Stimulated activated CD4-positive, alpha-beta T cell treated with anti-CD3 and anti-CD28 coated beads, Interleukin-1b, Interleukin-23, amount 100 ng/mL, for 4 hours (primary cell): ENCODE measurements around the gene OGFOD3.
A peak's percentile ranks its signal among the peaks of the same experiment; 100 is the strongest.
"Not testable (repeated sequence)": the region's sequence is repeated elsewhere in the genome, so short reads cannot be mapped to it uniquely, and the experiment has no call there.

Experiments used
- DNase-seq, 2 donors: peaks; one replicate each; pipeline ENCODE4 v3.0.0-alpha.2; 2020; ENCODE audit warnings: low read depth in 2 of 2

Gene OGFOD3

DNA sequence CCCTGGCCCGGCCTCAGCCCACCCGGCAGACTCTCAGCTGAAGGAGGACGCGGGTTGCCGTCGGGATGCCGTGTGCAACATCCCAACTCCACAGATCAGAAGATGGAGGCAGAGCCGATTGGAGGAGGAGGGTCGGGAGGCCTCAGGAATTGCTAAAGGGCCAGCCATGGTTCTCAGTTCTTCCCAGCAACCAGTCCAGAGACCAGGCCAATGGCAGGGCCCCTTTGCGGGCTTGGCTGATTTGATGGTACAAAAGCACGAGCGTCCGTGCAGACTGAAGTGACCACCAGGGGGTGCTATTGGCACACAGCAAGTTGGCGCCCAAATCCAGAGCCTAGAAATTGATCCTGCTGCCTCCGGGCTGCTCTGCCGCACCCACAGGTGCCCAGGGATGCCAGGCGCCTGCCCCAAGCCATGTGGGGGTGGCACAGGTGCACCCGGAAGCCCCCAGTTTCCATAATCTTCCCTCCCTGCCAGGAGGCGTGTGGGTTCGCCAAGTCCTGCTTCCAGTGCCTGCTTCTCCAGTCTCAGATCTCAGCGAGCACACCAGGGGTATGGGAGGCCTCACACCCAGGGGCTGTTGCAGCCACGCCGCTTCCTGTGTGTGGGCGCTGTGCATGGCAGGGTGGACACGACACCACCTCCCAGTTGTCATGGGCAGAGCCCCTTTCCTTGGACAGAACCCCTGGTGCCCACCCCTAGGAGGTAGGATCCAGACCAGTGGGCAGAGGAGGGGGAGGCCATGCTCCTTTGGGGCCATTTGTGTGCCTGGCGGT is 66.5 kb downstream of the OGFOD3 start:
- peak; percentile 65 to 86 for DNase-seq

DNA sequence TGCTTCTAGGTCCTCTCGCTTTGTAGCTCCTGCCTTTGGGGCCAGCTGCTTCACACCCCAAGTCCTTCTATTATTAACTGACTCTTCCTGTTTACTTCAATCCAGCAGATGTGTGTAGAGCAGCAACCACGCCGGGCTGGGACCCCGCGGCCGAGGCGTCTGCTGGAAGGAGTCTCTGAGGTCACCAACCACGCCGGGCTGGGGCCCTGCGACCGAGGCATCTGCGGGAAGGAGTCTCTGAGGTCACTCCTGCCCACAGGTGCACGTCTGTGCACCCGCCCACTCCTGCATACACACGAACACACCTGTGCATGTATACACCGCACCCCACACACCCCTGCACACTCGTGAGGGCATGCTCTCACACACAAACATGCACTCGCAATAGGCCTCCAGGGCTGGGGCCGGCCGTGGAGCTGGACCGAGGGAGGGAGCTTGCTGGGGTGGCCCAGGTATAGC is 67.1 kb downstream of the OGFOD3 start:
- DNase-seq = no peak

GRCh38 chr17:82350182-82351030 is 68.0 kb downstream of the OGFOD3 start:
- DNase-seq = peak; percentile 21 to 31

DNA sequence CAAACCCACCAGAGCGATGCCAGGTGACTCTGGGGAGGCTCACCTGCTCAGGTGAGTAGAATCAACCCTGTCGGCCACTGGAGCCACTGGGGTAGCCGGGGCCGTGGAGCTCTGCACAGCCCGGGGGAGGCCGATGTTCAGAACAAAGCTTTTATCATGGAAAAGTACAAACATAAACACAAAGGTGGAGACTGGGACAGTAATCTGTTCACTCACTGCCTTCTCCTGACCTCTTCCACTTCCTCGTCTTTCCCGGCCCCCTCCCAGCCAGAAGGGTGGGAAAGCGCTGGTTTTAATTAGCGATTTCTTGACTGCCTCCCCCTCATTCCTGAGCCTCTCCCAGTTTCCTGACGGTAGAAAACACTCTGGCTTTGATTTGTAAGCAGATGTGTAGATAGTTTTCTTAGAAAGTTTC is 69.1 kb downstream of the OGFOD3 start:
- DNase-seq = no peak

- DNase-seq = no peak
Observed at GRCh38 chr17:82348866-82349265, 69.5 kb downstream of the OGFOD3 start.

DNA sequence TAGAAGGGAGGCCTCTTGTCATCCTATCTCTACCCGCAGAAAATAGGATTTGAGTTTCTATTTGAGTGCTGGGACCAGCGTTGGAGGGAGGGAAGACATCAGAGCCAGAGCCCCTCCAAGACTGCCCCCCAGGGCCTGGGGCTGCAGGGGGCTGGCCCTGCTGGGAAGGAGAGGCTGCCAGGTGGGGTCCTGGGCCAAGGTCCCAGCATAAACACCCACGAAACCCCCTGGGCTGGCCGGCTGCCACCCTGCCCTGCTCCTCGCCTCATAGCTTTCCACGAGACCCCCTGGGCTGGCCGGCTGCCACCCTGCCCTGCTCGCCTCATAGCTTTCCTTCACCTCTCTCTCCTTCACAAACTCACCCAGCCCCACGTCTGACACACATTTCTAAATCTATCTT is 70.0 kb downstream of the OGFOD3 start:
- DNase-seq = no peak

- DNase-seq = not testable (repeated sequence)
Observed at GRCh38 chr17:82347994-82348393, 70.4 kb downstream of the OGFOD3 start.

DNA sequence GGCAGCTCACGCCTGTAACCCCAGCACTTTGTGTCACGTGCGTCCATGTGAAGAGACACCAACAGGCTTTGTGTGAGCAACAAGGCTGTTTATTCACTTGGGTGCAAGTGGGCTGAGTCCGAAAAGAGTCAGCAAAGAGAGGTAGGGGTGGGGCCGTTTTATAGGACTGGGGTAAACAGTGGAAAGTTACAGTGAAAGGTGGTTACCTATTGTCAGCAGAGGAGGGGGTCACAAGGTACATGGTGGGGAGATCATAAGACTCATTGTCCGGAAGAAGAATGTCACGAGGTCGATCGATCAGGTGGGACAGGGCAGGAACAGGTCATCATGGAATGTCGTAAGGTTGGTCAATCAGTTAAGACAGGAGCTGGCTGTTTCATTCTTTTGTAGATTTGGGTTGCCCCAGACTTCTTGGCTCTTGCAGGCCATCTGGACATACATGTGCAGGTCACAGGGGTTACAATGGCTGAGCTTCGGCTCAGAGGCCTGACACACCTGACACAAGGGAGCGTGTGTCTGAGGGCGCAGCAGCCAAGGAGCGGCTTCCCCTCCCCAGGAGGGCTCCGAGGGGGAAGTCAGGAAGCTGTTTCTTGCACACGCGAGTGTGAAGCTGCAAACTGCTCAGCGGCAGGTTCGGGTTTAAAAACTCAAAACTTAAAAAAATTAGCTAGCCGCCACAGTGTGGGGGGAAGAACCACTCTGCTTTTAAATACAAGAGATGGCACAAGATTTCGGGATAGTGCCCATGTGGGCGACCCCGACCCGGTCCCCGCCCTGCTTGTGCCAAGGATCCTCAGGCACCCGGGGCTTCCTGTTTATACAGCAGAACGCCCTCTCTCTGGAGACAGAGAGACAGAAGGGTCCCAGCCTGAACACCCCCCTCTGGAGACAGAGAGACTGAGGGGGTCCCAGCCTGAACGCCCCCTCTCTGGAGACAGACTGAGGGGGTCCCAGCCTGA is 71.8 kb downstream of the OGFOD3 start:
- DNase-seq = no peak

- DNase-seq = no peak
Observed at GRCh38 chr17:82345151-82345976, 73.0 kb downstream of the OGFOD3 start.

GRCh38 chr17:82344175-82344907 is 74.0 kb downstream of the OGFOD3 start:
- no peak for DNase-seq

DNA sequence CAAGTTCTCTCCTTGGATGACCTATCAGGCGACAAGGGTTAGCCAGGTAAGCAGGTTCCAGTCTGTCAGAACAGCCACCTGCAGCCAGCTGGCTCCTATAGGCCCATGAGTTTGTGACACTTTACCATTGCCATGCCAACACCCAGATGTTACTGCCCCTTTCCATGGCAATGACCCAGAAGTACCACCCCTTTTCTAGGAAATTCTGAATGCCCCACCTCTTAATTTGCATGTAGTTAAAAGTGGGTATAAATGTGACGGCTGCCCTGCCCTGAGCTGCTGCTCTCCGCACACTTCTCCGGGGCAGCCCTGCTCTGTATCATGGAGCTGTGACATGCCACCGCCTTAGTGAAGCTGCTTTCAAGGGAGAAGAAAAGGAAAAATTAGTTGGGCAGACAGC is 74.8 kb downstream of the OGFOD3 start:
- DNase-seq = no peak

DNA sequence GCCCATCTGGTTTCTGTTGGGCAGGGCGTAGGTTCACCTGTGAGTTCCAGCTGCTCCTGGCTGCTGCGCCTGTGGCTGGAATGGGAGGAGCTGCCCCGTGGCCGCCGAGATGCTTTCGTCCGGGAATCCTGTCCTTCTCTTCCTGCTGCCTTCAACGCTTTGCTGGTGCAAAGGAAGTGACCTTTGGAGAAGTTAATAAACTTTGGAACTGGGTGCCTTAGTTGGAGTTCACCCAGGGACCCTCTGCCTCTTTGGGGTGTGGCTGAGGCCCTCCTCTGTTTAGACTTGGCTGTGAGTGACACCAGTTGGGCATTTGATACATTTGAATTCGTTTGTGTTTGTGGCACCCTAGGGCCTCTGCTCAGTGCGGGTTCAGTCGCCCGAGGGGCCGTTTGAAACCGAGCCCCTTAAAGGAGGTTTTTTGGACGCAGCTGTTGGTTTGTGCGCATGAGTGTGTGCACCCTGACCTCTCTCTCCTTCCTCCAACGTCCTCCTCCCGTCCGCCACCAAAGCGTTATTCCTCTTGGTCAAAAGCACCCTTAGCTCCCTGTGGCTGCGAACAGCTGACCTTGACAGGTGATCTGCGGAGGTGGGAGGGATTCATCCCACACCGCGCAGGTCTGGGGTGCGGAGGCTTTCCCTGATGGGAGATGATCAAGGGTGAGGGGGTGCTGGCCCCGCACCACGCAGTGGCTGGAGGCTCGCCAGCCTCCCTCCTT is 75.9 kb downstream of the OGFOD3 start:
- no peak for DNase-seq

DNA sequence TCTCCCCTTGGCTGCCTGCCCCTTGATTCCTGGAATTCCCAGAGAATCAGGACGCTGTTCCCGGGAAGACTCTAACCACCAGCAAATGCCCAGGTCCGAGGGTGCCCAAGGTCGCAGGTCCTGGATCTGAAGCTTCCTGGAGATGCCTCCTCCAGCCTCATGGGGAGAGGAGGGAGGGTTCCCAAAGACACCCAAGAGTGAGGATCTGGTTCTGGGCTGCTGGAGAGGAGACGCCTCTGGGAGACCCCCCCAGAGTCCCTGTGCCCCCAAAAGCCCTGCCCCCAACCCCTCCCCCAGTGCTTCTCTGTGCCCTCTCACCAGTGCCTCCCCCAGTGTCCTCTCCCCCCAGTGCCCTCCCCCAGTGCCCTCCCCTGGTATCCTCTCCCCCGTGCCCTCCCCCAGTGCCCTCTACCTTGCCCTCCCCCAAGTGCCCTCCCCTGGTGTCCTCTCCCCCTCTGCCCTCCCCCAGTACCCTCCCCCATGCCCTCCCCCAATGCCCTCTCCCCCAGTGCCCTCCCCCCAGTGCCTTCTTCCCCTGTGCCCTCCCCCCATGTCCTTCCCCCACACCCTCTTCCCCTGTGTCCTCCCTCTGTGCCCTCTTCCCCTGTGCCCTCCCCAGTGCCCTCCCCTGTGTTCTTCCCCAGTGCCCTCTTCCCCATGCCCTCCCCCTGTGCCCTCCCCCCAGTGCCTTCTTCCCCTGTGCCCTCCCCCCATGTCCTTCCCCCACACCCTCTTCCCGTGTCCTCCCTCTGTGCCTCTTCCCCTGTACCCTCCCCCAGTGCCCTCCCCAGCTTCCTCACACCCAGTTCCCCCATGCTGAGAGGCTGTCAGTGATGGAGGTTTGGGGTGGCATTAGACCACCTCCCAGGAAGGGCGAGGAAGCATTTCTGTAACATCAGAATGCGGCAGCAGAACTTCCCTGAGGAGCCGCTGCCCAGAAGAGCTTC is 78.5 kb downstream of the OGFOD3 start:
- no peak for DNase-seq
